Measurements from ENCODE around the gene LSAMP.

Gene LSAMP

GRCh38 chr3:116445311-116445841, at the start of gene LSAMP:
TSS of gene LSAMP (minus strand) at chr3:116445487.
- DNase-seq (ENCODE audit: low spot score in 2 of 2) (no peak), ATAC-seq (no peak)
- peaks cover 8% of the 10 kb centered on the region for H3K9me3 Mint-ChIP-seq
- no peak within 1 kb of the TSS for H3K27ac Mint-ChIP-seq
- no peaks in the 10 kb centered on the region for H3K36me3 Mint-ChIP-seq
- H3K4me3 Mint-ChIP-seq = no peak within 1 kb of the TSS
- no peaks in the 10 kb centered on the region for H3K4me1 Mint-ChIP-seq

- no peak for DNase-seq (ENCODE audit: low spot score in 2 of 2)
- Mint-ChIP-seq H3K4me3 (no peak overlapping the region), H3K4me1 (no peaks in the 10 kb centered on the region), H3K36me3 (no peaks in the 10 kb centered on the region), H3K27ac (no peak overlapping the region), H3K9me3 (peaks cover 25% of the 10 kb centered on the region)
- ATAC-seq = no peak
Observed at GRCh38 chr3:116492379-116492778, 47.1 kb upstream of the LSAMP start.

- H3K4me1 Mint-ChIP-seq = no peaks in the 10 kb centered on the region
- peaks cover 14% of the 10 kb centered on the region for H3K9me3 Mint-ChIP-seq
- no peak for DNase-seq (ENCODE audit: low spot score in 2 of 2)
- no peak overlapping the region for H3K27ac Mint-ChIP-seq
- no peak overlapping the region for H3K4me3 Mint-ChIP-seq
- no peaks in the 10 kb centered on the region for H3K36me3 Mint-ChIP-seq
- ATAC-seq = no peak
Observed at GRCh38 chr3:116483135-116483534, 37.8 kb upstream of the LSAMP start.

- DNase-seq (ENCODE audit: low spot score in 2 of 2) (no peak), ATAC-seq (no peak)
- Mint-ChIP-seq H3K9me3 (peaks cover 19% of the 10 kb centered on the region), H3K27ac (no peak overlapping the region), H3K36me3 (no peaks in the 10 kb centered on the region), H3K4me3 (no peak overlapping the region), H3K4me1 (no peaks in the 10 kb centered on the region)
Observed at GRCh38 chr3:116476691-116477090, 31.4 kb upstream of the LSAMP start.

GRCh38 chr3:116474801-116475200, 29.5 kb upstream of the LSAMP start:
- no peaks in the 10 kb centered on the region for H3K4me1 Mint-ChIP-seq
- H3K36me3 Mint-ChIP-seq = no peaks in the 10 kb centered on the region
- no peak for DNase-seq (ENCODE audit: low spot score in 2 of 2)
- H3K27ac Mint-ChIP-seq = no peak overlapping the region
- no peak overlapping the region for H3K4me3 Mint-ChIP-seq
- no peak for ATAC-seq
- H3K9me3 Mint-ChIP-seq = peaks cover 19% of the 10 kb centered on the region

GRCh38 chr3:116474032-116474780, 28.9 kb upstream of the LSAMP start:
- Mint-ChIP-seq H3K27ac (no peak overlapping the region), H3K4me1 (no peaks in the 10 kb centered on the region), H3K36me3 (no peaks in the 10 kb centered on the region), H3K4me3 (no peak overlapping the region), H3K9me3 (peaks cover 19% of the 10 kb centered on the region)
- ATAC-seq (no peak), DNase-seq (ENCODE audit: low spot score in 2 of 2) (no peak)

GRCh38 chr3:116473602-116474001, 28.3 kb upstream of the LSAMP start:
- H3K9me3 Mint-ChIP-seq = peaks cover 19% of the 10 kb centered on the region
- no peak for ATAC-seq
- no peak overlapping the region for H3K4me3 Mint-ChIP-seq

GRCh38 chr3:116470605-116471197, 25.4 kb upstream of the LSAMP start:
- no peaks in the 10 kb centered on the region for H3K4me1 Mint-ChIP-seq
- no peaks in the 10 kb centered on the region for H3K36me3 Mint-ChIP-seq
- no peak for DNase-seq (ENCODE audit: low spot score in 2 of 2)
- H3K4me3 Mint-ChIP-seq = no peak overlapping the region
- H3K9me3 Mint-ChIP-seq = peaks cover 10% of the 10 kb centered on the region
- no peak overlapping the region for H3K27ac Mint-ChIP-seq
- ATAC-seq = no peak

More at GRCh38 chr3:116473602-116474001, 28.3 kb upstream of the LSAMP start:
- DNase-seq (ENCODE audit: low spot score in 2 of 2) = no peak
- Mint-ChIP-seq H3K27ac (no peak overlapping the region), H3K4me1 (no peaks in the 10 kb centered on the region), H3K36me3 (no peaks in the 10 kb centered on the region)

- Mint-ChIP-seq H3K4me1 (no peaks in the 10 kb centered on the region), H3K27ac (no peak overlapping the region), H3K36me3 (no peaks in the 10 kb centered on the region)
Observed at GRCh38 chr3:116469546-116469945, 24.3 kb upstream of the LSAMP start.

GRCh38 chr3:116464276-116464798, 19.1 kb upstream of the LSAMP start:
- no peaks in the 10 kb centered on the region for H3K4me1 Mint-ChIP-seq

More at GRCh38 chr3:116469546-116469945, 24.3 kb upstream of the LSAMP start:
- ATAC-seq = no peak
- peaks cover 7% of the 10 kb centered on the region for H3K9me3 Mint-ChIP-seq
- no peak overlapping the region for H3K4me3 Mint-ChIP-seq
- DNase-seq (ENCODE audit: low spot score in 2 of 2) = no peak

GRCh38 chr3:116453666-116454346, 8.5 kb upstream of the LSAMP start:
- no peak overlapping the region for H3K4me3 Mint-ChIP-seq
- no peak overlapping the region for H3K27ac Mint-ChIP-seq
- H3K9me3 Mint-ChIP-seq = peaks cover 21% of the 10 kb centered on the region
- no peak for ATAC-seq
- no peaks in the 10 kb centered on the region for H3K4me1 Mint-ChIP-seq
- no peak for DNase-seq (ENCODE audit: low spot score in 2 of 2)
- no peaks in the 10 kb centered on the region for H3K36me3 Mint-ChIP-seq

More at GRCh38 chr3:116464276-116464798, 19.1 kb upstream of the LSAMP start:
- DNase-seq (ENCODE audit: low spot score in 2 of 2) (no peak), ATAC-seq (no peak)
- no peak overlapping the region for H3K4me3 Mint-ChIP-seq
- no peaks in the 10 kb centered on the region for H3K36me3 Mint-ChIP-seq
- no peak overlapping the region for H3K27ac Mint-ChIP-seq
- H3K9me3 Mint-ChIP-seq = peaks cover 9% of the 10 kb centered on the region

GRCh38 chr3:116449546-116450350, 4.5 kb upstream of the LSAMP start:
- no peak overlapping the region for H3K27ac Mint-ChIP-seq
- no peaks in the 10 kb centered on the region for H3K4me1 Mint-ChIP-seq
- H3K36me3 Mint-ChIP-seq = no peaks in the 10 kb centered on the region
- no peak for DNase-seq (ENCODE audit: low spot score in 2 of 2)
- no peak overlapping the region for H3K4me3 Mint-ChIP-seq
- no peak for ATAC-seq
- H3K9me3 Mint-ChIP-seq = peaks cover 20% of the 10 kb centered on the region

- no peak for DNase-seq (ENCODE audit: low spot score in 2 of 2)
Observed at GRCh38 chr3:116445990-116446389, 703 bp upstream of the LSAMP start.

GRCh38 chr3:116444819-116445310, 422 bp downstream of the LSAMP start:
- Mint-ChIP-seq H3K27ac (no peak overlapping the region), H3K36me3 (no peaks in the 10 kb centered on the region), H3K4me1 (no peaks in the 10 kb centered on the region), H3K4me3 (no peak overlapping the region), H3K9me3 (peaks cover 8% of the 10 kb centered on the region)
- ATAC-seq = peak; percentile 21
- DNase-seq (ENCODE audit: low spot score in 2 of 2) = no peak

More at GRCh38 chr3:116445990-116446389, 703 bp upstream of the LSAMP start:
- ATAC-seq = no peak
- peaks cover 8% of the 10 kb centered on the region for H3K9me3 Mint-ChIP-seq
- H3K27ac Mint-ChIP-seq = no peak overlapping the region
- no peaks in the 10 kb centered on the region for H3K36me3 Mint-ChIP-seq
- H3K4me3 Mint-ChIP-seq = no peak overlapping the region
- no peaks in the 10 kb centered on the region for H3K4me1 Mint-ChIP-seq
